GM23338 (cell line): ENCODE data around the gene C7orf25.

Experiments used
- CREB1 ChIP-seq: fragments of 250-450 bp; sonication (Bioruptor Pico); IDR thresholded peaks from 2 replicates; pipeline ENCODE4 v1.5.0; 2020; ENCODE audit warnings: low read depth, mild to moderate bottlenecking, moderate library complexity
- EZH2 ChIP-seq: fragments of 200-600 bp; sonication (generic); IDR thresholded peaks from one replicate; pipeline ENCODE4 v1.8.0; 2017; ENCODE audit warnings: antibody characterized with exemption, mild to moderate bottlenecking, low read depth; ENCODE audit not compliant: unreplicated experiment
- EZH2phosphoT487 ChIP-seq: fragments of 200-600 bp; sonication (generic); IDR thresholded peaks from one replicate; pipeline ENCODE4 v1.8.1; 2018; ENCODE audit warnings: antibody characterized with exemption; ENCODE audit not compliant: unreplicated experiment
- JUNB ChIP-seq: IDR thresholded peaks from one replicate; pipeline ENCODE4 v1.6.1; 2016; ENCODE audit warnings: antibody characterized with exemption; ENCODE audit not compliant: unreplicated experiment
- POLR2AphosphoS5 ChIP-seq: IDR thresholded peaks from 2 replicates; pipeline ENCODE4 v1.6.1; 2016; ENCODE audit warnings: antibody characterized with exemption, low read depth
- STAT1 ChIP-seq: IDR thresholded peaks from one replicate; pipeline ENCODE4 v1.6.1; 2016; ENCODE audit warnings: antibody characterized with exemption; ENCODE audit not compliant: unreplicated experiment
- ZNF114 ChIP-seq: fragments of 250-450 bp; sonication (Bioruptor Pico); IDR thresholded peaks from 2 replicates; pipeline ENCODE4 v1.5.0; 2020; ENCODE audit warnings: mild to moderate bottlenecking, moderate library complexity
- TF ChIP-seq, protein P1 (sequence below), 2 experiments: fragments of 200-600 bp in 1 of 2; sonication (generic) in 1 of 2; conservative IDR thresholded peaks; 2 replicates each; pipeline versions ENCODE4 v1.5.1 to v1.6.1; 2016 to 2017; ENCODE audit warnings: antibody characterized with exemption in 2 of 2, low read depth in 2 of 2, mild to moderate bottlenecking in 2 of 2, moderate library complexity in 1 of 2
- TF ChIP-seq, protein P2 (sequence below): IDR thresholded peaks from 2 replicates; pipeline ENCODE4 v1.6.1; 2016; ENCODE audit warnings: antibody characterized with exemption
- TF ChIP-seq, protein P3 (sequence below): IDR thresholded peaks from one replicate; pipeline ENCODE4 v1.6.1; 2018; ENCODE audit warnings: antibody characterized with exemption; ENCODE audit not compliant: unreplicated experiment

DNA sequence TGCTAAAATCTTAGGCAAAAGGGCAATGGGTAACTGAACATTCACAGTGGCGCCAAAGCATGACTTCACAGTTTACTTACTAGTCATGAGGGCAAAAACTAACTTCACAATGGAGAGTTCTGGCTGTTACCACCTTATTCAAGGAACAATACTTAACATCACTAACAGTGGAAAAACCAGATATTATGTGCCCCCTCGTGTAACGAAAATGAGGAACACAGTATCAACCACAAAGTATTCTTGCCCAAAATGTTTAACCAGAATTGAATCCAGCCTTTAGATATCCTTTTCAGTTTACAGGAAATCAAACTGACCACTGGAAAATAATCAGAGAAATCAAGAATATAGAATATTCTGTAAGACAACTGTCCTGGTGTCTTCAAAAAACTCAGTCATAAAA is 9.5 kb downstream of the C7orf25 start:
- TF ChIP-seq, protein P1, sequence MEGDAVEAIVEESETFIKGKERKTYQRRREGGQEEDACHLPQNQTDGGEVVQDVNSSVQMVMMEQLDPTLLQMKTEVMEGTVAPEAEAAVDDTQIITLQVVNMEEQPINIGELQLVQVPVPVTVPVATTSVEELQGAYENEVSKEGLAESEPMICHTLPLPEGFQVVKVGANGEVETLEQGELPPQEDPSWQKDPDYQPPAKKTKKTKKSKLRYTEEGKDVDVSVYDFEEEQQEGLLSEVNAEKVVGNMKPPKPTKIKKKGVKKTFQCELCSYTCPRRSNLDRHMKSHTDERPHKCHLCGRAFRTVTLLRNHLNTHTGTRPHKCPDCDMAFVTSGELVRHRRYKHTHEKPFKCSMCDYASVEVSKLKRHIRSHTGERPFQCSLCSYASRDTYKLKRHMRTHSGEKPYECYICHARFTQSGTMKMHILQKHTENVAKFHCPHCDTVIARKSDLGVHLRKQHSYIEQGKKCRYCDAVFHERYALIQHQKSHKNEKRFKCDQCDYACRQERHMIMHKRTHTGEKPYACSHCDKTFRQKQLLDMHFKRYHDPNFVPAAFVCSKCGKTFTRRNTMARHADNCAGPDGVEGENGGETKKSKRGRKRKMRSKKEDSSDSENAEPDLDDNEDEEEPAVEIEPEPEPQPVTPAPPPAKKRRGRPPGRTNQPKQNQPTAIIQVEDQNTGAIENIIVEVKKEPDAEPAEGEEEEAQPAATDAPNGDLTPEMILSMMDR (conservative IDR thresholded peaks at IDR 0.05; ENCODE audit: low read depth in 2 of 2), result no peak
- TF ChIP-seq EZH2phosphoT487, result no peak
- TF ChIP-seq ZNF114 (CRISPR knock-in tag), result no peak
- no peak for TF ChIP-seq POLR2AphosphoS5
- TF ChIP-seq JUNB, result no peak
- TF ChIP-seq EZH2, result no peak
- TF ChIP-seq, protein P2, sequence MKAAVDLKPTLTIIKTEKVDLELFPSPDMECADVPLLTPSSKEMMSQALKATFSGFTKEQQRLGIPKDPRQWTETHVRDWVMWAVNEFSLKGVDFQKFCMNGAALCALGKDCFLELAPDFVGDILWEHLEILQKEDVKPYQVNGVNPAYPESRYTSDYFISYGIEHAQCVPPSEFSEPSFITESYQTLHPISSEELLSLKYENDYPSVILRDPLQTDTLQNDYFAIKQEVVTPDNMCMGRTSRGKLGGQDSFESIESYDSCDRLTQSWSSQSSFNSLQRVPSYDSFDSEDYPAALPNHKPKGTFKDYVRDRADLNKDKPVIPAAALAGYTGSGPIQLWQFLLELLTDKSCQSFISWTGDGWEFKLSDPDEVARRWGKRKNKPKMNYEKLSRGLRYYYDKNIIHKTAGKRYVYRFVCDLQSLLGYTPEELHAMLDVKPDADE, result no peak
- TF ChIP-seq, protein P3, sequence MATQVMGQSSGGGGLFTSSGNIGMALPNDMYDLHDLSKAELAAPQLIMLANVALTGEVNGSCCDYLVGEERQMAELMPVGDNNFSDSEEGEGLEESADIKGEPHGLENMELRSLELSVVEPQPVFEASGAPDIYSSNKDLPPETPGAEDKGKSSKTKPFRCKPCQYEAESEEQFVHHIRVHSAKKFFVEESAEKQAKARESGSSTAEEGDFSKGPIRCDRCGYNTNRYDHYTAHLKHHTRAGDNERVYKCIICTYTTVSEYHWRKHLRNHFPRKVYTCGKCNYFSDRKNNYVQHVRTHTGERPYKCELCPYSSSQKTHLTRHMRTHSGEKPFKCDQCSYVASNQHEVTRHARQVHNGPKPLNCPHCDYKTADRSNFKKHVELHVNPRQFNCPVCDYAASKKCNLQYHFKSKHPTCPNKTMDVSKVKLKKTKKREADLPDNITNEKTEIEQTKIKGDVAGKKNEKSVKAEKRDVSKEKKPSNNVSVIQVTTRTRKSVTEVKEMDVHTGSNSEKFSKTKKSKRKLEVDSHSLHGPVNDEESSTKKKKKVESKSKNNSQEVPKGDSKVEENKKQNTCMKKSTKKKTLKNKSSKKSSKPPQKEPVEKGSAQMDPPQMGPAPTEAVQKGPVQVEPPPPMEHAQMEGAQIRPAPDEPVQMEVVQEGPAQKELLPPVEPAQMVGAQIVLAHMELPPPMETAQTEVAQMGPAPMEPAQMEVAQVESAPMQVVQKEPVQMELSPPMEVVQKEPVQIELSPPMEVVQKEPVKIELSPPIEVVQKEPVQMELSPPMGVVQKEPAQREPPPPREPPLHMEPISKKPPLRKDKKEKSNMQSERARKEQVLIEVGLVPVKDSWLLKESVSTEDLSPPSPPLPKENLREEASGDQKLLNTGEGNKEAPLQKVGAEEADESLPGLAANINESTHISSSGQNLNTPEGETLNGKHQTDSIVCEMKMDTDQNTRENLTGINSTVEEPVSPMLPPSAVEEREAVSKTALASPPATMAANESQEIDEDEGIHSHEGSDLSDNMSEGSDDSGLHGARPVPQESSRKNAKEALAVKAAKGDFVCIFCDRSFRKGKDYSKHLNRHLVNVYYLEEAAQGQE, result no peak
- no peak for TF ChIP-seq STAT1
- no peak for TF ChIP-seq CREB1 (CRISPR knock-in tag)
